GM19193 (cell line): ENCODE data around the gene PNN.
A peak's percentile ranks its signal among the peaks of the same experiment; 100 is the strongest.

Source experiments
- POLR2A ChIP-seq: IDR thresholded peaks from 4 replicates; pipeline ENCODE4 v1.6.1; 2011; ENCODE audit not compliant: insufficient read depth, insufficient read length; ENCODE audit errors: extremely low read depth

PNN gene

DNA sequence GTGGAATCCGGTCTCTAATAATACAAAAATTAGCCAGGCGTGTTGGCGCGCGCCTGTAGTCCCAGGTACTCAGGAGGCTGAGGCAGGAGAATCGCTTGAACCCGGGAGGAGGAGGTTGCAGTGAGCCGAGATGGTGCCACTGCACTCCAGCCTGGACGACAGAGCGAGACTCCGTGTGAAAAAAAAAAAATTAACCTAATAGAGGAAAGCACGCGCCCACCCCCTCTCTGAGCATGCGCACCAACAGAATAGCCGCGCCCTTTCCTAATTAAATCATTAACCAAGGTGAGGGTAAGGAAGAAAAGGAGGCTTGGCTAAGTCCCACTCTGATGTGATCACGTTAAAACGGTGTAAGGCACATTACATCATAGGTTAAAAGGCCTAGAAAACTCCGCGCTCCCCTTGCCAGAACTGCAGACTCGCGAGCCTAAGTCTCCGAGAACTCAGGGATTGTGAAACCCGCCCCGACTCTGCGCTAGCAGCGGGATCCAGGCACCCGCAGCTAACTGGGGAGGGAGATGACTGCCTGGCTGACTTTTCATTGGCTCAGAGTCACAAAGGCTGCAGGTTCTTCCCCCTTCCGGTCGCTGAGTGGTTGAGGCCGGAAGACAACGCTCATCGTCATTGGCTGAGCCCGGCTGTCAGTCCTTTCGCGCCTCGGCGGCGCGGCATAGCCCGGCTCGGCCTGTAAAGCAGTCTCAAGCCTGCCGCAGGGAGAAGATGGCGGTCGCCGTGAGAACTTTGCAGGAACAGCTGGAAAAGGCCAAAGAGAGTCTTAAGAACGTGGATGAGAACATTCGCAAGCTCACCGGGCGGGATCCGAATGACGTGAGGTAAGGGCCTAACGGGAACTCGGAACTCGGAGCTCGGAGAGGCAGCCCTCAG lies at the start of gene PNN:
Gene PNN, plus strand, starts transcription at position 695 of the 885 bp plus-strand sequence. Its CDS starts 26 bp downstream, at position 721.
- peak; percentile 92 for TF ChIP-seq POLR2A

DNA sequence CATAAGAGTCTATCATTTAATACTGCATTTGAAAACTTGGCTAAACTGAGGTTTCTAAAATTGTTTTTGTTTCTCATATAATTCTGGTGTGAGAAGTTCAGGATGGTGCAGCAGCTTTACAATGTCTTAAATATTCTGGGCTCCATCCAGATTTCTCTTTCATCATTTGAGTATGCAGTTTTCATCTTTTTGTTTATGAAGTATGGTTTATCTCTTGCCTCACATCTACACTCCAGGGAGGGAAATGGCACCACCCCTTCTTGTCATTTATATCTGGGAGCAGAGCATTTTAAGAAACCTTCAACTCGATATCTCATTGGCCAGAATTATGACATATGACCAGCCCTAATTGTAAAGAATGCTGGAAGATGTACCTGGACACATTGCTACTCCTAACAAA lies 36.6 kb upstream of the PNN start:
- no peak for TF ChIP-seq POLR2A

DNA sequence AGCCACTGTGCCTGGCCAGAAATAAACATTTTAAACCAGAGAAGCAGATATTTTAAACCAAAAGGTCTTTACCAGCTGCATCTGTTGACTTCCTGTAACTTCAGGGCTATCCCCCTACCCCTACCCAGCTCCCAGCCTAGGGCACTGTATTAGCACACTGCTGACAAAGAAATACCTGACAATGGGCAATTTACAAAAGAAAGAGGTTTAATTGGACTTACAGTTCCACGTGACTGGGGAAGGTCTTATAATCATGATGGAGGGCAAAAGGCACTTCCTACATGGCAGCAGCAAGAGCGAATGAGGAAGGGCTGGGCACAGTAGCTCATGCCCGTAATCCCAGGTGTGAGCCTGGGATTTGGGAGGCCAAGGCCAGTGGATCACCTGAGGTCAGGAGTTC lies 34.9 kb upstream of the PNN start:
- TF ChIP-seq POLR2A: no peak

DNA sequence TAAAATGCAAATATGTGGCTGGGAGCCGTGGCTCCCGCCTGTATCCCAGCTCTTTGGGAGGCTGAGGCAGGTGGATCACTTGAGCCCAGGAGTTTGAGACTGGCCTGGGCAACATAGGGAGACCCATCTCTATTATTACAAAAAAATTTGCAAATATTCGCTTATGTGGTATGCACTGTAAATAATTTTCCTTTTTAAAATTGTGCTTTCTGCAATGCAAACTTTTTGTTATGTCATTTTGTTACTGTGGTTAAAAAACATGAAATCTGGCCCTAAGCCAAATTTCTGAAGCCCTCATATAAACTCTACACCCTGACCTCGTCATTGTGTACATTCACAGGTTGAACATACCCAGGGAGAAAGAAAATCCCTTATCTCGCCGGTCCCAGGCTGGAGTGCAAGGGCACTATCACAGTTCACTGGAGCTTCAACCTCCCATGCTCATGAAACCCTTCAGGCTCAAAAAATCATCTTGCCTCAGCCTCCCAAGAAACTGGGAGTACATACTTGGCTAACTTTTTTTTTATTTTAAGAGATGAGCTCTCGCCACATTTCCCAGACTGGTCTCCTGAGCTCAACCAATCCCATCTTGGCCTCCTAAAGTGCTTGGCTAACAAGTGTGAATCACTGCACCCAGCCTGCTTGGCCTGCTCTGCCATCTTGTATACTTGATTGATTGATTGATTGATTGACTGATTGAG lies 29.6 kb upstream of the PNN start:
- TF ChIP-seq POLR2A: no peak

DNA sequence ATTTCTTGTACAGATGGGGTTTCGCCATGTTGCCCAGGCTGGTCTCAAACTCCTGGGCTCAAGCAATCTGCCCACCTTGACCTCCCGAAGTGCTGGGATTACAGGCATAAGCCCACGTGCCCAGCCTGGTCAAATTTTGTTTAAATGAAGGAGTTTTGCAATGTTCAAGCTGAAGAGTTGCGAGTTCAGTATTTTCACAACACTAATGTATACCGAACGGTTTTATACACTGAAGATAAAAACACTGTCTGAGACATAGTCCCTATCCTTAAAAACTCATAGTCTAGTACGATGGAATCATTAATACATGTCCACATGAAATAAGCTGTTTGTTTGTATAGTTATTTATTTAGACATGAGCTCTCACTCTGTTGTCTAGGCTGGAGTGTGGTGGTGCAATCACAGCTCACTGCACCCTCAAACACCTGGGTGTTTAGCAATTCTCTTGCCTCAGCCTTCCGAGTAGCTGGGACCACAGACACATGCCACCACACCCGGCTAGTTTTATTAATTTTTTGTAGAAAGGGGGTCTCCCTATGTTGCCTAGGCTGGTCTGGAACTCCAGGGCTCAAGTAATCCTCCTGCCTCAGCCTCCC lies 20.4 kb upstream of the PNN start:
- no peak for TF ChIP-seq POLR2A

DNA sequence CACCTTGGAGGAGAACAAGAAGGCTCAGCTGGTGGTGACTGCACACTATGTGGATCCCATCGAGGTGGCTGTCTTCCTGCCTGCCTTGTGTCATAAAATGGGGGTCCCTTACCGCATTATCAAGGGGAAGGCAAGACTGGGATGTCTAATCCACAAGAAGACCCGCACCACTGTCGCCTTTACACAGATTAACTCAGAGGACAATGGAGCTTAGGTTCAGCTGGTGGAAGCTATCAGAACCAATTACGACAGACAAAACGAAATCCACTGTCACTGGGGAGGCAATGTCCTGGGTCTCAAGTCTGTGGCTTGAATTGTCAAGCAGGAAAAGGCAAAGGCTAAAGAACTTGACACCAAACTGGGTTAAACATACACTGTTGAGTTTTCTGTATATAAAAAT lies 17.6 kb upstream of the PNN start:
- TF ChIP-seq POLR2A: no peak

DNA sequence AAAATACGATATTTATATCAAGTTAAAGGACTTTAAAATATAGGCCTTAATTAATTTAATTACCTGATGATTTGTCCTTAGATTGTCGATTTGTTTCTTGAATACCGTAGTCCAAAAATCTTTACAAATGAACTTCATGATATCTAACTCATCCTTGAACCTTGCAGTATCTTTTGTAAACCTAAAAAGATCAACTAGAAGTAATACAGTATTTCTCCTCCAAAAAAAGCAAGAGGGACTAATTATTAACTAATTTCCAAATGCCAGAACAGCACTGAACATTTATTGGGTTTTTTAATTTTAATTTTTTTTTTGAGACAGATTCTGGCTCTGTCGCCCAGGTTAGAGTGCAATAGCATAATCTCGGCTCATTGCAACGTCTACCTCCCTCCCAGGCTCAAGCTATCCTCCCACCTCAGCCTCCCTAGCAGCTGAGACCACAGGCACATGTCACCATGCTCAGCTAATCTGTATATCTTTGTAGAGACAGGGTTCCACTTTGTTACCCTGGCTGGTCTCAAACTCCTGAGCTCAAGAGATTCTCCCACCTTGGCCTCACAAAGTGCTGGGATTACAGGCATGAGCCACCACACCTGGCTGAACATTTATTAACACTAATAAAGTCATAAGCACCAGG lies 16.7 kb upstream of the PNN start:
- no peak for TF ChIP-seq POLR2A

DNA sequence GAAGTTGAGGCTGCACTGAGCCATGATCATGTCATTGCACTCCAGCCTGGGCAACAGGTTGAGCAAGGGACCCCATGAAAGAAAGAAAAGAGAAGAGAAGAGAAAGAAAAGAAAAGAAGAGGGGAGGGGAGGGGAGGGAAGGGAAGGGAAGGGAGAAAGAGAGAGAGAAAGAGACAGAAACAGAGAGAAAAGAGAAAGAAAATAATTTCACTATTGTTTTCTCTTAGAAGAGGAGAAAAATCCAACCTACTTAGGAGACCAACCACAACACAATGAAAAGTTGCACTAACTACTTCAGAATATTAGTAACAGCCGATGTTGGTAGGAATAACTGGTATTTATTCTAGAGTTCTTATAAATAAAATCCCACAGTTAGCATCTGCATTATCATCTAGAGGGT lies 14.6 kb upstream of the PNN start:
- no peak for TF ChIP-seq POLR2A

DNA sequence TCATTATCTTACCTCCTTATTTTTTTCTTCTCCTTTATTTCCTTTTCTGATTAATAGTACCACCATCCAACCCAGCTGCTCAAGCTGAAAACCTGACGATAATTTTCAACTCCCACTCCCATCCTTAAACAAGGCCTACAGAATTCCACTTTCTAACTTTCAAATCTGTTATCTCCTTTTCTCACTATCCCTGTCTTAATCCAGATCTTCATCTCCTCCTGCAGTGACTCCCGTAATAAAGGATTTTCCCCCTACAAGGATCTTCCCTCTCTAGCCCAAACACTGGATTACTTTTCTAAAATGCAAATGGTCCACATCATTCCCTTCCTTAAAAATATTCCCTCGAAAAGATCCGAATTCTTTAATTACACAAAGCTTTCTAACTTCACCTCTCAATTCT lies 6.5 kb upstream of the PNN start:
- no peak for TF ChIP-seq POLR2A

DNA sequence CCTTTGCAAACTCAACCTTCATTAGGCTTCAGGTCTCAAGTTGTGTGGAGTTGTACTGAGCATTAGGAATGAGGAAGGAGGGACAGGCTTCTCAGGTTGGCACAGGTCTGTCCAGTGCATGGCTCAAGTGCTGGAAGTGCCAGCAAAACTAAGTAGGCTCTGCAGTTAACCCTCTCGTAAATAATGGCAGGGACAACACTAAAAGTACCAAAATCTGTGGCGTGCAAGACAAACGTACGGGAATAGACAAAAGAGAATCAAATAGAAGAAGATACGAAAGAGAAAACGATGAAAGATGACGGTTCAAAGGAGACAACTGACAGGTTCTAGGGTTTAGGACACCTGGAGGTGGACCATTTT lies 5.5 kb upstream of the PNN start:
- TF ChIP-seq POLR2A: no peak

DNA sequence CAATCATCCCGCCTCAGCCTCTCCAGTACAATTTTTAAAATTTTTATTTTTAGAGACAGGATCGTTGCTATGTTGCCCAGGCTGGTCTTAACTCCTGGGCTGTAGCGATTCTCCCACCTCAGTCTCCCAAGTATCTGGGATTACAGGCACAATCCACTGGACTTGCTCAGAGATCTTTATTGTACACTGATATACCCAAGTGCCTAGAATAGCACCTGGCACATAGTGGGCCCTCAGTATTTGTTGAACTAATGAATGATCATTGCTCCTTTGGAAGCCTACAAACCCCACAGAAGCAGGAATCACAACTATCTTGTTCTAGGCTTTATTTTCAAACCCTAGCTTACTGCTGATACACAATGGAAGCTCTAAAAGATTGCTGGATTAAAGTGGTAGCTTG lies 1.9 kb upstream of the PNN start:
- no peak for TF ChIP-seq POLR2A

DNA sequence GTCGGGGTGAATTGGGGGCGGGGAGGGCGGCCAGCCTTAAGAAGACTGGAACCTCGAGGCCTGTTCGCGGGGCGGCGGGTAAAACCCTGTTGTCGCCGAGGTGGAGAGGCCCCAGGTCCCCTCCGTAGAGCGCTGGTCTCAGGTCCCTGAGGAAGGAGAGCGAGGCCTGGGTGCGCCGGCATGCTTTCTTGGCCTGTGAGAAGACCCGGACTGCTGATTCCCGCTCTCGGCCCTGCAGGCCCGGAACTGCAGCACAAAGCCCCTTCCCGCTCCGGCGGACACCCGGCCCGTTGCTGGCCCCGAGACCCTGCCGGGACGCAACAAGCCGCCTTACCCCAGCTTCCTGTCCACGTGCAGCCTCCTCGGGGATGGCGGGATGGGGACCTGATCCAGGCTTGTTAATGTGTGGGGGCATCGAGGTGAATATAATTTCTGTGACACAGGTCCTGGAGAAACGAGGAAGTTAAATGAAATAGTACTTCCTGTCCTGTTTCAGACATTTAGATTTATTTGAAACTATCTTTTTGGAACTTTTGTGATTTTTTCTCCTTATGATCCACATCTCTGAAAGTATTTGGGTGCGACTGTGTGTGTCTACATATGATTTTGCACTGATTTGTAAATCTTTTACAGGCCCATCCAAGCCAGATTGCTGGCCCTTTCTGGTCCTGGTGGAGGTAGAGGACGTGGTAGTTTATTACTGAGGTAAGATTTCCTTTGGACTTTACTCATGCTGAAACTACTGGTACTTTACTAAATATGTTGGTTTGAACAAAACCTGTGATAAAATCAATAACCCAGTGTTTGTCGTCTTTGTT lies 600 bp downstream of the PNN start:
- no peak for TF ChIP-seq POLR2A

DNA sequence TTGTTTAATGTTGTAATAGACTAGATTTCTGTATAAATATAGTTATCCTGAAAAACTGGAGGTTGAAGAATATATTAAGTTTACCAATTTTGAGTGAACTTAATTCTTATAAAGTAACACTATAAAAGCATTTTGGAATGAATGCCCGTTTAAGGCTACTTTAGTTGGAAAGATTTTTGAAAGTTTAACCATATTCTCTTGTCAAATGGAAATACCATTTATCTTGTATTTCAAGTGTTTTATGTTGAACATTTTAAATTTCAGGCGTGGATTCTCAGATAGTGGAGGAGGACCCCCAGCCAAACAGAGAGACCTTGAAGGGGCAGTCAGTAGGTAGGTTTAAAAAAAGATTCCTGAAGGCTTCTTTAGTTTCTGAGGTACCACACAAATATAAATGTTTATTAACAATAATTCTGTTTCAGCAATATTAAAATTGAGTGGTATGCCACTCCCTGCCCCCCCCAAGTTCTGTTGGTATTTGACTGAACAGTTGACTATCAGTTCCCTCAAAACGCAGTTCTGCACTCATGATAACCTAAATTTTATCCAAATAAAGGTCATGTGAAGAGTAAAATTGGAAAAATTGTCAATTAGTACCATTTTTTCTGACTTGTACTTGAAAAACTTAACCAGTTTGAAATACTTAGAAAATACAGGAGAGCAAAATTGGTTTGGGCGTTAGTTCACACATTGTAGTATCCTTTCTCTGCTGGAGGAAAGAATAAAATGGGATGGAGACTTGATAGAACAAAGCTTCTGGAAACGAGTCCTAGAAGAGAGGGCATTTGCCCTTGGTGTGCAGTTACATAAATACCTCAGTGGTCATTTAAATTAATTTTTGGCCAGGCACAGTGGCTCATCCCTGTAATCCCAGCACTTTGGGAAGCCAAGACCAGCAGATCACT lies 1.5 kb downstream of the PNN start:
- no peak for TF ChIP-seq POLR2A

DNA sequence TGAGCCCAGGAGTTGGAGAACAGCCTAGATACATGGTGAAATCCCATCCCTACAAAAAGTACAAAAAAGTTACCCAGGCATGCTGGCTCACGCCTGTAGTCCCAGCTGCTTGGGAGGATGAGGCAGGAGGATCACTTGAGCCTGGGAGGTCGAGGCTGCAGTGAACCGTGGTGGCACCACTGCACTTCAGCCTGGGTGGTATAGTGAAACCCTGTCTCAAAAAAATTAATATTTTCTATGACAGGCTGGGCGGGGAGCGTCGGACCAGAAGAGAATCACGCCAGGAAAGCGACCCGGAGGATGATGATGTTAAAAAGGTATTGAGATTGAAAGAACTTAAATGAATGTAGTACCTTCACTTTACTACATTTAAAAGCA lies 2.1 kb downstream of the PNN start:
- TF ChIP-seq POLR2A: no peak

DNA sequence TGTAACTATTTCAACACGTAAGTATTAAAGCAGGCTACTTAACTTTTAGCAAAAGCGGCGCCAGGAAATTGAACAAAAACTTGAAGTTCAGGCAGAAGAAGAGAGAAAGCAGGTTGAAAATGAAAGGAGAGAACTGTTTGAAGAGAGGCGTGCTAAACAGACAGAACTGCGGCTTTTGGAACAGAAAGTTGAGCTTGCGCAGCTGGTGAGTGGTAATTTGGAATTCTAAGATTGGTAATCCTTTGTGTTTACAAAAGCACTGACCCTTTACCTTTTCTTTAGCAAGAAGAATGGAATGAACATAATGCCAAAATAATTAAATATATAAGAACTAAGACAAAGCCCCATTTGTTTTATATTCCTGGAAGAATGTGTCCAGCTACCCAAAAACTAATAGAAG lies 4.0 kb downstream of the PNN start:
- TF ChIP-seq POLR2A: no peak
